OCI-LY3 (cell line): ENCODE measurements around the gene OASL.
"Not testable (repeated sequence)": the region's sequence is repeated elsewhere in the genome, so short reads cannot be mapped to it uniquely, and the experiment has no call there.

Experiments used
- H2AFZ ChIP-seq: fragments of 200-600, 300-600 bp; shearing (Covaris generic); 2 replicates; pipeline ENCODE4 v1.6.0; 2014; ENCODE audit warnings: antibody characterized with exemption, low read depth, low read length
- H3K27ac ChIP-seq: fragments of 200-600, 300-600 bp; sonication (generic); 2 replicates; pipeline ENCODE4 v1.5.1; 2014; ENCODE audit warnings: mild to moderate bottlenecking, low read length, moderate library complexity, mixed read lengths
- H3K27me3 ChIP-seq: fragments of 200-600, 300-600 bp; sonication (generic); 2 replicates; pipeline ENCODE4 v1.6.1; 2014; ENCODE audit warnings: low read depth, low read length, mixed read lengths
- H3K36me3 ChIP-seq: fragments of 200-600, 300-600 bp; sonication (generic); replicated peaks from 2 replicates; pipeline ENCODE3; 2014; ENCODE audit warnings: low read depth, low read length, mixed read lengths
- H3K4me1 ChIP-seq: fragments of 300-600, 200-600 bp; sonication (generic); 2 replicates; pipeline ENCODE4 v1.6.1; 2014; ENCODE audit warnings: low read length, mixed read lengths
- H3K4me2 ChIP-seq: fragments of 200-600, 300-600 bp; sonication (generic); 2 replicates; pipeline ENCODE4 v1.6.1; 2014; ENCODE audit warnings: low read length, mixed read lengths
- H3K4me3 ChIP-seq: fragments of 300-600, 200-600 bp; sonication (generic); 2 replicates; pipeline ENCODE4 v1.5.1; 2014; ENCODE audit warnings: antibody characterized with exemption, mild to moderate bottlenecking, low read length, moderate library complexity
- H3K79me2 ChIP-seq: fragments of 300-600, 200-600 bp; shearing (Covaris generic); 2 replicates; pipeline ENCODE4 v1.6.1; 2014; ENCODE audit warnings: mild to moderate bottlenecking, low read length, mixed read lengths
- H3K9ac ChIP-seq: fragments of 300-600, 200-600 bp; shearing (Covaris generic); 2 replicates; pipeline ENCODE4 v1.6.0; 2014; ENCODE audit warnings: mild to moderate bottlenecking, low read length, moderate library complexity
- H3K9me3 ChIP-seq: fragments of 200-600, 300-600 bp; shearing (Covaris generic); 2 replicates; pipeline ENCODE4 v1.6.1; 2014; ENCODE audit warnings: low read length, mixed read lengths; ENCODE audit not compliant: insufficient read depth
- H4K20me1 ChIP-seq: fragments of 200-600, 300-600 bp; sonication (generic); 2 replicates; pipeline ENCODE4 v1.6.1; 2016; ENCODE audit warnings: low read length, mixed read lengths; ENCODE audit not compliant: insufficient read depth
- EZH2phosphoT487 ChIP-seq: fragments of 200-600 bp; shearing (Covaris generic); IDR thresholded peaks from 2 replicates; pipeline ENCODE4 v1.6.1; 2018; ENCODE audit warnings: antibody characterized with exemption, mixed run types, low read depth
- TF ChIP-seq, protein P1 (sequence below): fragments of 200-600, 300-600 bp; sonication (generic); IDR thresholded peaks from 2 replicates; pipeline ENCODE4 v1.5.1; 2014; ENCODE audit warnings: antibody characterized with exemption, low read length, low read depth

OASL gene

DNA sequence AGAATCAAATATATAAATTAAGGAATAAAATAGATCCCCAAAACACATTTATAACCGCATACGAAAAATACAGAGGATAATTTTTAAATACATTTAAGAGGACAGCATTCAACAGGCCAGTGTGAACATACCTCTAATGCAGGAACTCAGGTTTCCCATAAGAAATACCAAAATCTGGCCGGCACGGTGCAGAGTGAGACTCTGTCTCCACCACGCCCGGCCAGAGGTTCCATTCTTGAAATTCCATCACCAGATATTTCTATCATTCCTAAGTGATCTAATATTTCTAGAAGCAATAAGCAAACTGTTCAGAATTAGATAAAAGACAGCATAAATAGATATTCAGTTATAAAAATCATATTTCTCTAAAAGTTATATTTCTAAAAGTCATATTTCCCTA lies 30.2 kb upstream of the OASL start:
- no peak overlapping the region for H3K4me2 ChIP-seq
- H3K4me3 ChIP-seq: no peak overlapping the region
- H3K9me3 ChIP-seq: no peaks in the 10 kb centered on the region; the same call in 1 of the 2 replicates
- no peak overlapping the region for H2AFZ ChIP-seq
- H4K20me1 ChIP-seq: no peaks in the 10 kb centered on the region
- H3K27me3 ChIP-seq: peaks cover 6% of the 10 kb centered on the region; the same call in 1 of the 2 replicates
- H3K27ac ChIP-seq: no peak overlapping the region
- H3K79me2 ChIP-seq: no peaks in the 10 kb centered on the region
- no peaks in the 10 kb centered on the region for H3K36me3 ChIP-seq
- no peak overlapping the region for H3K9ac ChIP-seq
- TF ChIP-seq EZH2phosphoT487: no peak
- TF ChIP-seq, protein P1, sequence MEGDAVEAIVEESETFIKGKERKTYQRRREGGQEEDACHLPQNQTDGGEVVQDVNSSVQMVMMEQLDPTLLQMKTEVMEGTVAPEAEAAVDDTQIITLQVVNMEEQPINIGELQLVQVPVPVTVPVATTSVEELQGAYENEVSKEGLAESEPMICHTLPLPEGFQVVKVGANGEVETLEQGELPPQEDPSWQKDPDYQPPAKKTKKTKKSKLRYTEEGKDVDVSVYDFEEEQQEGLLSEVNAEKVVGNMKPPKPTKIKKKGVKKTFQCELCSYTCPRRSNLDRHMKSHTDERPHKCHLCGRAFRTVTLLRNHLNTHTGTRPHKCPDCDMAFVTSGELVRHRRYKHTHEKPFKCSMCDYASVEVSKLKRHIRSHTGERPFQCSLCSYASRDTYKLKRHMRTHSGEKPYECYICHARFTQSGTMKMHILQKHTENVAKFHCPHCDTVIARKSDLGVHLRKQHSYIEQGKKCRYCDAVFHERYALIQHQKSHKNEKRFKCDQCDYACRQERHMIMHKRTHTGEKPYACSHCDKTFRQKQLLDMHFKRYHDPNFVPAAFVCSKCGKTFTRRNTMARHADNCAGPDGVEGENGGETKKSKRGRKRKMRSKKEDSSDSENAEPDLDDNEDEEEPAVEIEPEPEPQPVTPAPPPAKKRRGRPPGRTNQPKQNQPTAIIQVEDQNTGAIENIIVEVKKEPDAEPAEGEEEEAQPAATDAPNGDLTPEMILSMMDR: no peak
- no peaks in the 10 kb centered on the region for H3K4me1 ChIP-seq

DNA sequence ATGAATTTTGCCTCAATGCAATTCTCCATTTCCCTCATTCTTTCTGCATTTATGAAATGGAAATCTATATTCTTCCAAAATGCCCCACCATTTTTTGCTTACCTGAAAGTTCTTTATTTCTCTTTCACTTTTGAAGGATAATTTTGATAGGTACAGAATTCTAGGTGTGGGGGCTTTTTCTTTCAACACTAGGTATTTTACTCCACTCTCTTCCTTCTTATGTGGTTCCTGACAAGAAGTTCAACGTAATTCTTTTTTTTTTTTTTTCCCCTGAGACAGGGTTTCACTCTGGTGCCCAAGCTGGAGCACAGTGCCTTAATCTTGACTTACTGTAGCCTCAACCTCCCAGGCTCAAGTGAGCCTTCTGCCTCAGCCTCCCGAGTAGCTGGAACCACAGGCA lies 26.3 kb upstream of the OASL start:
- no peak for TF ChIP-seq EZH2phosphoT487
- TF ChIP-seq, protein P1: no peak
- Histone ChIP-seq H3K79me2 (no peaks in the 10 kb centered on the region), H3K27me3 (peaks cover 2% of the 10 kb centered on the region; the same call in 1 of the 2 replicates), H3K36me3 (no peaks in the 10 kb centered on the region), H3K9ac (no peak overlapping the region), H2AFZ (no peak overlapping the region), H3K27ac (no peak overlapping the region), H4K20me1 (no peaks in the 10 kb centered on the region), H3K4me2 (no peak overlapping the region), H3K9me3 (no peaks in the 10 kb centered on the region), H3K4me3 (no peak overlapping the region), H3K4me1 (peaks cover 2% of the 10 kb centered on the region)

DNA sequence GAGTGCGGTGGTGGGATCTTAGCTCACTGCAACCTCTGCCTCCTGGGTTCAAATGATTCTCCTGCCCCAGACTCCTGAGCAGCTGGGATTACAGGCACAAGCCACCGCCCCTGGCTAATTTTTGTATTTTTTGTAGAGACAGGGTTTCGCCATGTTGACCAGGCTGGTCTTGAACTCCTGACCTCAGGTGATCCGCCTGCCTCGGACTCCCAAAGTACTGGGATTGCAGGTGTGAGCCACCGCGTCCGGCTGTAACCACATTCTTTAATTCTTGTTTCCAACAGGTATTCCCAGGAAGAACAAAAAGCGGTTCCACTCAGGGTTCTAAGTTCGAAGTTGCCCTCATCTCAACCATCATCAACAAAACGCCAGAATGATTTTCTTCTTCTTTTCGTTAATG lies 25.5 kb upstream of the OASL start:
- not testable (repeated sequence) for H3K4me2 ChIP-seq, H3K79me2 ChIP-seq, H3K9me3 ChIP-seq, H3K27me3 ChIP-seq, H3K27ac ChIP-seq, H3K9ac ChIP-seq, H3K4me3 ChIP-seq, H2AFZ ChIP-seq, H3K36me3 ChIP-seq, H3K4me1 ChIP-seq, H4K20me1 ChIP-seq

DNA sequence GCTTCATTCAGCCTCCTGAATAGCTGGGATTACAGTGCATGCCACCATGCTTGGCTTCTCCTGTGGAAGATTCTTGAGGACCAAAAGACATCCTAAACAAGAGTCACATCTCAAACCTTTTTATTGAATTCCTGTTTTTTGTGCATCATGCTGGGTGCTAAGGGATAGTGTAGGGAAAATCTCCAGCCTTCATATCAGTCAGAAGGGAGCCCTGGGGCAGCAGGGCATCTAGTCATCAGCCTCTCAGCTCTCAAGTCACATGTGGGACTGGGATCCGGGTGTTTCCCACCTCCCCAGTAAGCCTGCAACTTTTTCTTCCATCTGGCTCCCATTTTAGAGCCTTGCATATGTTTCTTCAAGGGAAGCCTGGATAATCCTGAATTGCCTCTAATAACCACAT lies 25.1 kb upstream of the OASL start:
- Histone ChIP-seq H3K9me3 (no peaks in the 10 kb centered on the region), H3K9ac (no peak overlapping the region), H4K20me1 (no peaks in the 10 kb centered on the region), H2AFZ (no peak overlapping the region), H3K36me3 (no peaks in the 10 kb centered on the region), H3K27ac (no peak overlapping the region), H3K27me3 (peaks cover under 1% of the 10 kb centered on the region; the same call in 1 of the 2 replicates), H3K4me1 (peaks cover 12% of the 10 kb centered on the region), H3K79me2 (no peaks in the 10 kb centered on the region), H3K4me3 (no peak overlapping the region), H3K4me2 (no peak overlapping the region)
- TF ChIP-seq, protein P1: no peak
- TF ChIP-seq EZH2phosphoT487: no peak
